Transverse colon (tissue), 3 donors: ENCODE measurements around the gene XKR8.

ENCODE experiments used
- POLR2A ChIP-seq: fragments of 450-650 bp; IDR thresholded peaks from one replicate; pipeline ENCODE4 v1.6.1; 2016; ENCODE audit warnings: antibody characterized with exemption, mild to moderate bottlenecking, moderate library complexity
- TF ChIP-seq, protein P1 (sequence below), 5 experiments: fragments of 200-600 bp in 3 of 5; fragments of 450-650 bp in 2 of 5; sonication (generic) in 3 of 5; IDR thresholded peaks; 1 replicate in 2 of 5; 2 replicates in 3 of 5; pipeline ENCODE4 v1.5.1; 2016 to 2017; ENCODE audit warnings: antibody characterized with exemption in 5 of 5, inconsistent platforms in 3 of 5, mild to moderate bottlenecking in 2 of 5, moderate library complexity in 1 of 5

DNA sequence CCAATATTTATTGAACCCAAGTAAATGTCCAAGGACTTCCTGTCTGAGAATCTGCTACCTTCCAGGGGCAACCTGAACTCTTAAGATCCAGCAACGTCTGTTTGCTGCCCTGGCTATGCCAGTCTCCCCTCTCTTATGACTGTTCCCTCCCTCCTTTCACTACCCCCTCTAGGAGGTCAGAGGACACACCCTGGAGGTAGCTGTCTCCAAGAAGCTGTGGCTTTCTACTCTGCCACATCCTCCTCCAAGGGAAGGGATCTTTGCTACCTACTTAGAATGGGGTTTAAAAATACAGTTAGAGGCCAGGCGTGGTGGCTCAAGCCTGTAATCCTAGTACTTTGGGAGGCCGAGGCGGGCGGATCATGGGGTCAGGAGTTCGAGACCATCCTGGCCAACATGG, 28.6 kb upstream of the XKR8 start:
- TF ChIP-seq POLR2A = no peak
- TF ChIP-seq, protein P1, sequence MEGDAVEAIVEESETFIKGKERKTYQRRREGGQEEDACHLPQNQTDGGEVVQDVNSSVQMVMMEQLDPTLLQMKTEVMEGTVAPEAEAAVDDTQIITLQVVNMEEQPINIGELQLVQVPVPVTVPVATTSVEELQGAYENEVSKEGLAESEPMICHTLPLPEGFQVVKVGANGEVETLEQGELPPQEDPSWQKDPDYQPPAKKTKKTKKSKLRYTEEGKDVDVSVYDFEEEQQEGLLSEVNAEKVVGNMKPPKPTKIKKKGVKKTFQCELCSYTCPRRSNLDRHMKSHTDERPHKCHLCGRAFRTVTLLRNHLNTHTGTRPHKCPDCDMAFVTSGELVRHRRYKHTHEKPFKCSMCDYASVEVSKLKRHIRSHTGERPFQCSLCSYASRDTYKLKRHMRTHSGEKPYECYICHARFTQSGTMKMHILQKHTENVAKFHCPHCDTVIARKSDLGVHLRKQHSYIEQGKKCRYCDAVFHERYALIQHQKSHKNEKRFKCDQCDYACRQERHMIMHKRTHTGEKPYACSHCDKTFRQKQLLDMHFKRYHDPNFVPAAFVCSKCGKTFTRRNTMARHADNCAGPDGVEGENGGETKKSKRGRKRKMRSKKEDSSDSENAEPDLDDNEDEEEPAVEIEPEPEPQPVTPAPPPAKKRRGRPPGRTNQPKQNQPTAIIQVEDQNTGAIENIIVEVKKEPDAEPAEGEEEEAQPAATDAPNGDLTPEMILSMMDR (IDR thresholded peaks at IDR 0.05) = no peak
